ENCODE data around the gene LOXL3. TPM values are rescaled to one million over a fixed set of nuclear protein-coding genes. Genes with fewer than 3 reads are reported as not detected.
"Not testable (repeated sequence)": the region's sequence is repeated elsewhere in the genome, so short reads cannot be mapped to it uniquely, and the experiment has no call there.

LOXL3 gene
- total and polyA plus RNA-seq, 9 donors = 6.1 to 10.8 (median 7.1) TPM

GRCh38 chr2:74489906-74490305 is 63.8 kb downstream of the LOXL3 start:
- no peak overlapping the region for H3K27ac ChIP-seq (ENCODE audit: low read length)
- no peaks in the 10 kb centered on the region for H3K4me1 ChIP-seq (ENCODE audit: control insufficient read depth, insufficient read depth, low read length)
- H3K4me3 ChIP-seq (ENCODE audit: low read length) = no peak overlapping the region
- 93% methylated on average over 3 of the region's 9 CpGs for WGBS (ENCODE audit: insufficient coverage)
- peaks cover 68% of the 10 kb centered on the region for H3K36me3 ChIP-seq (ENCODE audit: control insufficient read depth, insufficient read depth, low read length)
- no peaks in the 10 kb centered on the region for H3K27me3 ChIP-seq (ENCODE audit: control insufficient read depth, insufficient read depth, low read length)
- H3K9me3 ChIP-seq (replicated peaks; ENCODE audit: control insufficient read depth, low read depth, low read length) = no peaks in the 10 kb centered on the region
- no peak for DNase-seq

- Histone ChIP-seq H3K27me3 (ENCODE audit: control insufficient read depth, insufficient read depth, low read length) (no peaks in the 10 kb centered on the region), H3K36me3 (ENCODE audit: control insufficient read depth, insufficient read depth, low read length) (peaks cover 62% of the 10 kb centered on the region), H3K27ac (ENCODE audit: low read length) (no peak overlapping the region), H3K9me3 (replicated peaks; ENCODE audit: control insufficient read depth, low read depth, low read length) (no peaks in the 10 kb centered on the region), H3K4me1 (ENCODE audit: control insufficient read depth, insufficient read depth, low read length) (peaks cover 2% of the 10 kb centered on the region), H3K4me3 (ENCODE audit: low read length) (no peak overlapping the region)
- 85% methylated on average over 2 of the region's 9 CpGs for WGBS (ENCODE audit: insufficient coverage)
- DNase-seq = no peak
Observed at GRCh38 chr2:74488643-74489481, 64.9 kb downstream of the LOXL3 start.

GRCh38 chr2:74486141-74486540 is 67.6 kb downstream of the LOXL3 start:
- 100% methylated on average over 1 of the region's 2 CpGs for WGBS (ENCODE audit: insufficient coverage)
- no peak for DNase-seq
- no peak overlapping the region for H3K27ac ChIP-seq (ENCODE audit: low read length)
- H3K36me3 ChIP-seq (ENCODE audit: control insufficient read depth, insufficient read depth, low read length) = peaks cover 35% of the 10 kb centered on the region
- H3K4me1 ChIP-seq (ENCODE audit: control insufficient read depth, insufficient read depth, low read length) = peaks cover 18% of the 10 kb centered on the region
- no peak overlapping the region for H3K4me3 ChIP-seq (ENCODE audit: low read length)
- H3K27me3 ChIP-seq (ENCODE audit: control insufficient read depth, insufficient read depth, low read length) = no peaks in the 10 kb centered on the region
- no peaks in the 10 kb centered on the region for H3K9me3 ChIP-seq (replicated peaks; ENCODE audit: control insufficient read depth, low read depth, low read length)

- H3K27me3 ChIP-seq (ENCODE audit: control insufficient read depth, insufficient read depth, low read length); H3K27ac ChIP-seq (ENCODE audit: low read length); DNase-seq; H3K9me3 ChIP-seq (replicated peaks; ENCODE audit: control insufficient read depth, low read depth, low read length): not testable (repeated sequence)
- peaks cover 27% of the 10 kb centered on the region for H3K36me3 ChIP-seq (ENCODE audit: control insufficient read depth, insufficient read depth, low read length)
- H3K4me3 ChIP-seq (ENCODE audit: low read length) = peak overlapping the region; percentile 86
- 76% methylated on average over 16 of the region's 19 CpGs for WGBS (ENCODE audit: insufficient coverage)
- peaks cover 24% of the 10 kb centered on the region for H3K4me1 ChIP-seq (ENCODE audit: control insufficient read depth, insufficient read depth, low read length)
Observed at GRCh38 chr2:74483675-74484164, 70.0 kb downstream of the LOXL3 start.

- H3K36me3 ChIP-seq (ENCODE audit: control insufficient read depth, insufficient read depth, low read length) = peaks cover 23% of the 10 kb centered on the region
- no peaks in the 10 kb centered on the region for H3K9me3 ChIP-seq (replicated peaks; ENCODE audit: control insufficient read depth, low read depth, low read length)
- no peaks in the 10 kb centered on the region for H3K27me3 ChIP-seq (ENCODE audit: control insufficient read depth, insufficient read depth, low read length)
- peak within 1 kb of the TSS; percentile 86 for H3K4me3 ChIP-seq (ENCODE audit: low read length)
- DNase-seq = peak; percentile 99
- H3K27ac ChIP-seq (ENCODE audit: low read length) = peak within 1 kb of the TSS; percentile 96
- peaks cover 24% of the 10 kb centered on the region for H3K4me1 ChIP-seq (ENCODE audit: control insufficient read depth, insufficient read depth, low read length)
- WGBS (ENCODE audit: insufficient coverage) = 1% methylated on average over 45 of the region's 50 CpGs
Observed at GRCh38 chr2:74482801-74483674, 70.7 kb downstream of the LOXL3 start, which contains the start of the genes CCDC142 and TTC31. TSS of gene CCDC142 (minus strand) at chr2:74482998. CDS start at chr2:74482837, 161 bp downstream. TSS of gene TTC31 (plus strand) at chr2:74483081. CDS start at chr2:74483096, 15 bp downstream.

Other genes starting within 250 kb of the LOXL3 start
- 2.2 TPM for gene SLC4A5, start 210.5 kb downstream of the LOXL3 start, total RNA-seq
- gene SLC4A5, start 210.5 kb downstream of the LOXL3 start, polyA plus RNA-seq (ENCODE audit: insufficient read depth in 1 of 8, insufficient read length in 8 of 8, low replicate concordance in 1 of 8) = 1 to 10 TPM; 1.2 to 2.2 (median 1.6) TPM
- 56.6 TPM for gene DCTN1, start 173.6 kb downstream of the LOXL3 start, total RNA-seq
- gene DCTN1, start 173.6 kb downstream of the LOXL3 start, polyA plus RNA-seq (ENCODE audit: insufficient read depth in 1 of 8, insufficient read length in 8 of 8, low replicate concordance in 1 of 8) = 100 to 1,000 TPM in 7 of 8 donors, 10 to 100 TPM in 1; 96.4 to 129 (median 108) TPM
- gene C2orf81, start 132.3 kb downstream of the LOXL3 start, total RNA-seq = 1.4 TPM
- 1 to 10 TPM; 2.2 to 3.6 (median 2.7) TPM for gene C2orf81, start 132.3 kb downstream of the LOXL3 start, polyA plus RNA-seq (ENCODE audit: insufficient read depth in 1 of 8, insufficient read length in 8 of 8, low replicate concordance in 1 of 8)
- 7.5 TPM for gene WDR54, start 132.2 kb downstream of the LOXL3 start, total RNA-seq
- gene WDR54, start 132.2 kb downstream of the LOXL3 start, polyA plus RNA-seq (ENCODE audit: insufficient read depth in 1 of 8, insufficient read length in 8 of 8, low replicate concordance in 1 of 8) = 10 to 100 TPM in 7 of 8 donors, 1 to 10 TPM in 1; 8.8 to 15.8 (median 12.0) TPM
- 46.1 TPM for gene RTKN, start 112.0 kb downstream of the LOXL3 start, total RNA-seq
- 10 to 100 TPM; 35.4 to 58.5 (median 49.4) TPM for gene RTKN, start 112.0 kb downstream of the LOXL3 start, polyA plus RNA-seq (ENCODE audit: insufficient read depth in 1 of 8, insufficient read length in 8 of 8, low replicate concordance in 1 of 8)
- gene INO80B, start 98.9 kb downstream of the LOXL3 start, total RNA-seq = 21.1 TPM
- 10 to 100 TPM; 15.9 to 26.5 (median 21.5) TPM for gene INO80B, start 98.9 kb downstream of the LOXL3 start, polyA plus RNA-seq (ENCODE audit: insufficient read depth in 1 of 8, insufficient read length in 8 of 8, low replicate concordance in 1 of 8)
- gene WBP1, start 95.5 kb downstream of the LOXL3 start, total RNA-seq = 44.3 TPM
- gene WBP1, start 95.5 kb downstream of the LOXL3 start, polyA plus RNA-seq (ENCODE audit: insufficient read depth in 1 of 8, insufficient read length in 8 of 8, low replicate concordance in 1 of 8) = 10 to 100 TPM; 56.0 to 74.9 (median 66.8) TPM
- 32.0 TPM for gene MOGS, start 88.6 kb downstream of the LOXL3 start, total RNA-seq
- gene MOGS, start 88.6 kb downstream of the LOXL3 start, polyA plus RNA-seq (ENCODE audit: insufficient read depth in 1 of 8, insufficient read length in 8 of 8, low replicate concordance in 1 of 8) = 10 to 100 TPM; 33.8 to 41.3 (median 36.8) TPM
- gene MRPL53, start 81.3 kb downstream of the LOXL3 start, total RNA-seq = 81.1 TPM
- gene MRPL53, start 81.3 kb downstream of the LOXL3 start, polyA plus RNA-seq (ENCODE audit: insufficient read depth in 1 of 8, insufficient read length in 8 of 8, low replicate concordance in 1 of 8) = 10 to 100 TPM; 52.5 to 87.9 (median 78.8) TPM
- 12.3 TPM for gene CCDC142, start 70.9 kb downstream of the LOXL3 start, total RNA-seq
- 10 to 100 TPM in 1 of 8 donors, 1 to 10 TPM in 7; 7.0 to 10.2 (median 8.3) TPM for gene CCDC142, start 70.9 kb downstream of the LOXL3 start, polyA plus RNA-seq (ENCODE audit: insufficient read depth in 1 of 8, insufficient read length in 8 of 8, low replicate concordance in 1 of 8)
- gene TTC31, start 70.9 kb downstream of the LOXL3 start, total RNA-seq = 12.2 TPM
- gene TTC31, start 70.9 kb downstream of the LOXL3 start, polyA plus RNA-seq (ENCODE audit: insufficient read depth in 1 of 8, insufficient read length in 8 of 8, low replicate concordance in 1 of 8) = 10 to 100 TPM; 17.5 to 25.7 (median 19.9) TPM
- gene LBX2, start 54.3 kb downstream of the LOXL3 start, total RNA-seq = 0.66 TPM
- gene LBX2, start 54.3 kb downstream of the LOXL3 start, polyA plus RNA-seq (ENCODE audit: insufficient read depth in 1 of 8, insufficient read length in 8 of 8, low replicate concordance in 1 of 8) = 1 to 10 TPM in 3 of 8 donors, under 1 TPM in 5; 0.33 to 3.0 (median 0.89) TPM
- 11.4 TPM for gene PCGF1, start 46.2 kb downstream of the LOXL3 start, total RNA-seq
- 10 to 100 TPM; 11.6 to 16.3 (median 13.2) TPM for gene PCGF1, start 46.2 kb downstream of the LOXL3 start, polyA plus RNA-seq (ENCODE audit: insufficient read depth in 1 of 8, insufficient read length in 8 of 8, low replicate concordance in 1 of 8)
- not detected for gene TLX2, start 39.5 kb downstream of the LOXL3 start, total RNA-seq
- gene TLX2, start 39.5 kb downstream of the LOXL3 start, polyA plus RNA-seq (ENCODE audit: insufficient read depth in 1 of 8, insufficient read length in 8 of 8, low replicate concordance in 1 of 8) = under 1 TPM in 1 of 8 donors, not detected in 7; 0.14 TPM
- gene DQX1, start 27.7 kb downstream of the LOXL3 start, total RNA-seq = 0.04 TPM
- 1 to 10 TPM in 1 of 8 donors, under 1 TPM in 6, not detected in 1; 0.11 to 1.3 (median 0.21) TPM for gene DQX1, start 27.7 kb downstream of the LOXL3 start, polyA plus RNA-seq (ENCODE audit: insufficient read depth in 1 of 8, insufficient read length in 8 of 8, low replicate concordance in 1 of 8)
- 58.5 TPM for gene AUP1, start 24.2 kb downstream of the LOXL3 start, total RNA-seq
- 10 to 100 TPM; 59.5 to 84.9 (median 66.6) TPM for gene AUP1, start 24.2 kb downstream of the LOXL3 start, polyA plus RNA-seq (ENCODE audit: insufficient read depth in 1 of 8, insufficient read length in 8 of 8, low replicate concordance in 1 of 8)
- gene HTRA2, start 24.0 kb downstream of the LOXL3 start, total RNA-seq = 33.0 TPM
- gene HTRA2, start 24.0 kb downstream of the LOXL3 start, polyA plus RNA-seq (ENCODE audit: insufficient read depth in 1 of 8, insufficient read length in 8 of 8, low replicate concordance in 1 of 8) = 10 to 100 TPM; 26.1 to 32.6 (median 28.8) TPM
- 6.4 TPM for gene DOK1, start 778 bp upstream of the LOXL3 start, total RNA-seq
- gene DOK1, start 778 bp upstream of the LOXL3 start, polyA plus RNA-seq (ENCODE audit: insufficient read depth in 1 of 8, insufficient read length in 8 of 8, low replicate concordance in 1 of 8) = 1 to 10 TPM; 6.6 to 8.7 (median 7.0) TPM
- gene M1AP, start 94.4 kb upstream of the LOXL3 start, total RNA-seq = 0.18 TPM
- gene M1AP, start 94.4 kb upstream of the LOXL3 start, polyA plus RNA-seq (ENCODE audit: insufficient read depth in 1 of 8, insufficient read length in 8 of 8, low replicate concordance in 1 of 8) = under 1 TPM in 6 of 8 donors, not detected in 2; 0.06 to 0.34 (median 0.14) TPM
- 2.8 TPM for gene SEMA4F, start 100.3 kb upstream of the LOXL3 start, total RNA-seq
- 1 to 10 TPM; 2.1 to 4.6 (median 3.6) TPM for gene SEMA4F, start 100.3 kb upstream of the LOXL3 start, polyA plus RNA-seq (ENCODE audit: insufficient read depth in 1 of 8, insufficient read length in 8 of 8, low replicate concordance in 1 of 8)